Ovary (tissue), 9 donors: ENCODE results near the gene CAPZB. TPM values are rescaled to one million over a fixed set of nuclear protein-coding genes. Genes with fewer than 3 reads are reported as not detected.

Source experiments
- DNase-seq, 5 donors: peaks; one replicate each; pipeline ENCODE4 v3.0.0-alpha.2; 2019 to 2020
- H3K27ac ChIP-seq, 2 donors: fragments of 200-600 bp; one replicate each; pipeline versions ENCODE4 v1.5.1 to v1.8.0; 2019 to 2022
- H3K27me3 ChIP-seq: fragments of 200-600 bp; one replicate; pipeline ENCODE4 v1.8.0; 2022
- H3K36me3 ChIP-seq: fragments of 200-600 bp; sonication (generic); one replicate; pipeline ENCODE4 v1.5.1; 2019
- H3K4me1 ChIP-seq: one replicate; pipeline ENCODE4 v1.8.1; 2013; ENCODE audit warnings: mild to moderate bottlenecking, moderate library complexity; ENCODE audit not compliant: insufficient read depth
- H3K4me3 ChIP-seq: fragments of 200-600 bp; sonication (generic); one replicate; pipeline ENCODE4 v1.5.1; 2017
- H3K9me3 ChIP-seq, 2 donors: fragments of 200-600 bp in 1 of 2; sonication (generic) in 1 of 2; one replicate each; pipeline versions ENCODE4 v1.5.1 to v1.8.1; 2013 to 2019; ENCODE audit warnings: mild to moderate bottlenecking in 1 of 2, moderate library complexity in 1 of 2
- EP300 ChIP-seq: sonication (generic); formaldehyde crosslinking; IDR thresholded peaks from one replicate; pipeline ENCODE4 v1.6.1; 2017; ENCODE audit warnings: antibody characterized with exemption
- POLR2A ChIP-seq: fragments of 450-650 bp; IDR thresholded peaks from one replicate; pipeline ENCODE4 v1.6.1; 2017; ENCODE audit warnings: antibody characterized with exemption, mild to moderate bottlenecking, moderate library complexity
- WGBS, 3 donors: extraction: QIAGEN DNeasy Blood & Tissue Kit in 1 of 3; methylation state at CpG; one replicate each; pipeline versions ENCODE4 v1.1.5 to v1.1.7; 2013 to 2017; 5-methylcytosine and 5-hydroxymethylcytosine counted together
- intact Hi-C, 4 donors: fragments of 100-400 bp; cut with DNase I; formaldehyde crosslinking; loops; one replicate each; pipeline versions ENCODE4 v1.11.0 to v1.15.1; 2022 to 2023
- polyA plus RNA-seq, 2 donors: library from polyadenylated mRNA; stranded (reverse); fragments of 200-250 nt in 1 of 2; fragments of 350-450 nt in 1 of 2; fragmentation: Illumina TruSeq in 1 of 2; extraction: RNeasy Lipid Tissue Mini Kit (QIAGEN cat#74804) in 1 of 2; gene quantifications; one replicate each; pipeline ENCODE4 v1.2.3, GENCODE V29; 2013 to 2014
- total RNA-seq, 7 donors: library from RNA; depleted of rRNA in 2 of 7; stranded (reverse); fragments of >200 nt in 2 of 7; fragmentation: NEBNext Ultra II Directional in 3 of 7; extraction: Animal tissue kit (Norgen Biotek cat#: 25700) in 3 of 7; gene quantifications; one replicate each; pipeline versions ENCODE4 v1.1.0 to v1.2.4, GENCODE V29; 2016 to 2023
- TF ChIP-seq, protein P1 (sequence below), 3 donors: fragments of 450-650 bp in 2 of 3; fragments of 200-600 bp in 1 of 3; IDR thresholded peaks; one replicate each; pipeline versions ENCODE4 v1.5.1 to v1.8.0; 2016 to 2022; ENCODE audit warnings: antibody characterized with exemption in 3 of 3, mild to moderate bottlenecking in 1 of 3
- donor health status: DM: no; HTN: no; CAD: no; lungs with moderate emphysema.
- donor health status: DM: no; HTN: no; CAD: no.
- donor health status: Bipolar disorder and iron deficiency.
- donor health status: DM: yes; HTN: yes; CAD: no.
- donor health status: DM: no; HTN: no; CAD: no.
- donor health status: DM: yes; HTN: yes; CAD: no.

Gene CAPZB
- total and polyA plus RNA-seq, 9 donors, result 85.0 to 391 (median 258) TPM

GRCh38 chr1:19342062-19342750, 143.1 kb downstream of the CAPZB start:
- DNase-seq, result peak in 1 of 5 donors; percentile 48
- Histone ChIP-seq H3K4me1 (peaks cover 12% of the 10 kb centered on the region), H3K36me3 (no peaks in the 10 kb centered on the region), H3K9me3 (no peaks in the 10 kb centered on the region), H3K27ac (peak overlapping the region in 1 of 2 donors; percentile 61), H3K27me3 (no peaks in the 10 kb centered on the region), H3K4me3 (no peak overlapping the region)
- intact Hi-C loops, result loop anchor here in 3 of 4 donors (5.0 kb wide), 2 partner anchors 45 to 310 kb away; no protein-coding TSS in a partner anchor
- TF ChIP-seq, protein P1, sequence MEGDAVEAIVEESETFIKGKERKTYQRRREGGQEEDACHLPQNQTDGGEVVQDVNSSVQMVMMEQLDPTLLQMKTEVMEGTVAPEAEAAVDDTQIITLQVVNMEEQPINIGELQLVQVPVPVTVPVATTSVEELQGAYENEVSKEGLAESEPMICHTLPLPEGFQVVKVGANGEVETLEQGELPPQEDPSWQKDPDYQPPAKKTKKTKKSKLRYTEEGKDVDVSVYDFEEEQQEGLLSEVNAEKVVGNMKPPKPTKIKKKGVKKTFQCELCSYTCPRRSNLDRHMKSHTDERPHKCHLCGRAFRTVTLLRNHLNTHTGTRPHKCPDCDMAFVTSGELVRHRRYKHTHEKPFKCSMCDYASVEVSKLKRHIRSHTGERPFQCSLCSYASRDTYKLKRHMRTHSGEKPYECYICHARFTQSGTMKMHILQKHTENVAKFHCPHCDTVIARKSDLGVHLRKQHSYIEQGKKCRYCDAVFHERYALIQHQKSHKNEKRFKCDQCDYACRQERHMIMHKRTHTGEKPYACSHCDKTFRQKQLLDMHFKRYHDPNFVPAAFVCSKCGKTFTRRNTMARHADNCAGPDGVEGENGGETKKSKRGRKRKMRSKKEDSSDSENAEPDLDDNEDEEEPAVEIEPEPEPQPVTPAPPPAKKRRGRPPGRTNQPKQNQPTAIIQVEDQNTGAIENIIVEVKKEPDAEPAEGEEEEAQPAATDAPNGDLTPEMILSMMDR (IDR thresholded peaks at IDR 0.05), result no peak
- WGBS, 3 donors, result 70 to 71% (median 70%) methylated on average over 24 to 27 of the region's 27 CpGs

DNA sequence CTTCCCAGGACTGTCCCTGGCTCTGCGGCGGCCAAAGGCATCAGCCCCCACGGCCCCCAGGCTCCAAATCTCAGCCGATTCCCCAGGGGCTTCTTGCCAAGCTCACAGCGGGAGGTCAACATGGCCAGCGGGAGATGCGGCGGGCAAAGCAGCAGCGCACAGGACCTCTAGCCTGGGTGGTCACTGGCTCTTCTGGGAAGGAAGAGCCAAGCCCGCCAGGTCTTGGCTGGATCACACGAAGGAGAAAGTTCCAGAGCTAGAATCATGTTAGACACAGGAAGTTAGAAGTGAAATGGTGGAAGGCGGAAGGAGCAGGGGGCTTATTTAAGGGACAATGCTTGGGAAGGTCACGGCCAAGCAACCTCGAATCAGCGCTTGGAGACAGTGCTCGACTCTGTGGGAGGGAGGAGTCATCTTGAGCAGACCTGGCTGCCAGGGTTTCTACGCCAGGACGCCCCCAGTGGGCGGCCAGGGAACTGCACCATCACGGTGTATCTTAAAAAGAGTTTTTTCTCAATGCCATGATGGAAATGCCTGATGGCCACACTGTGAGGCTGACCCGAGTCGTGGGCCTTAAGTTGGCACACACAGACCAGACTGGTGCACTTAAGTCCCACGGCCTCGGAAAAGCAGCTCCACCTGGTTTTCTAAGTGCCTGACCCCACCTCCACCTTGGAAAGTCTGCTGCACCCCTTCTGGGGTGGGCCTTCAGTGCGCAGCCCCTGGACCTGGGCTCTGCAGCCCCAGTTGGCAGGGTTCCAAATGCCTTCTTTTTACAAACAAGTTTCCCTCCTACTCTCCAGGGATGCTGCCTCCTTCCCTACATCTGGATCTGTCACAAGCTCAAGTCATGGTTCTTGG, 143.9 kb downstream of the CAPZB start:
- DNase-seq, result peak; percentile 67 to 88 (median 83)

DNA sequence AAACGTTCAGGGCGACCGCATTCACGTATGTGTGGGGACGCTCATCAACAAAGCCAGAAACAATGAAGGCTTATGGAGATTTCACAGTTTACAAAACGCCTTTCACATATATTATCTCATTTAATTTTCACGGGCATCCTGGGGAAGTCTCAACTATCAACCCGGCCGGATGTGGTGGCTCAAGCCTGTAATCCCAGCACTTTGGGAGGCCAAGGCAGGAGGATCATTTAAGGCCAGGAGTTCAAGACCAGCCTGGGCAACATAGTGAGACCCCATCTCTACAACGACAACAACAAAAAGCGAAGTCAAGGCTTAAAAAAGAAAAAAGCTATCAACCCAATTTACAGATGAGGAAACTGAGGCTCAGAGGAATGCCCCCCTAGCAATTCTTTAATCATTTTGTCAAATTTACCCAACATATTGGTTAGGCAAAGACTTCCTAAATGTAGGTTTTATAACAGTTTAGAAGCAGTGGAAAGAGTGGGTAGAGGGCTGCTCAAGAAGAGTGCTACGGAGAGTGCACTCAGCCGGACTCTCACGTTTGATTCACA, 144.9 kb downstream of the CAPZB start:
- H3K27ac ChIP-seq, result peak overlapping the region in 1 of 2 donors; percentile 61
- H3K4me1 ChIP-seq, result peaks cover 12% of the 10 kb centered on the region
- no peak overlapping the region for H3K4me3 ChIP-seq
- H3K9me3 ChIP-seq, result no peaks in the 10 kb centered on the region
- 92 to 94% (median 92%) methylated on average over 14 of the region's 14 CpGs for WGBS, 3 donors
- H3K27me3 ChIP-seq, result no peaks in the 10 kb centered on the region
- no peaks in the 10 kb centered on the region for H3K36me3 ChIP-seq
- TF ChIP-seq EP300, result no peak
- TF ChIP-seq POLR2A, result no peak
- TF ChIP-seq, protein P1 (IDR thresholded peaks at IDR 0.05), result no peak
- intact Hi-C loops, result loop anchor here in 3 of 4 donors (5.0 kb wide), 2 partner anchors 47 to 312 kb away; no protein-coding TSS in a partner anchor
- DNase-seq, result no peak

More for the DNA sequence above, 143.9 kb downstream of the CAPZB start:
- Histone ChIP-seq H3K4me3 (no peak overlapping the region), H3K36me3 (no peaks in the 10 kb centered on the region), H3K9me3 (no peaks in the 10 kb centered on the region), H3K27ac (peak overlapping the region in 1 of 2 donors; percentile 61), H3K27me3 (no peaks in the 10 kb centered on the region), H3K4me1 (peaks cover 12% of the 10 kb centered on the region)
- TF ChIP-seq POLR2A, result no peak
- TF ChIP-seq, protein P1 (IDR thresholded peaks at IDR 0.05), result peak; percentile 77 to 79 (median 79)
- intact Hi-C loops, result loop anchor here in 3 of 4 donors (5.0 kb wide), 2 partner anchors 46 to 311 kb away; no protein-coding TSS in a partner anchor
- WGBS, 3 donors, result 45 to 49% (median 46%) methylated on average over 25 of the region's 25 CpGs

DNA sequence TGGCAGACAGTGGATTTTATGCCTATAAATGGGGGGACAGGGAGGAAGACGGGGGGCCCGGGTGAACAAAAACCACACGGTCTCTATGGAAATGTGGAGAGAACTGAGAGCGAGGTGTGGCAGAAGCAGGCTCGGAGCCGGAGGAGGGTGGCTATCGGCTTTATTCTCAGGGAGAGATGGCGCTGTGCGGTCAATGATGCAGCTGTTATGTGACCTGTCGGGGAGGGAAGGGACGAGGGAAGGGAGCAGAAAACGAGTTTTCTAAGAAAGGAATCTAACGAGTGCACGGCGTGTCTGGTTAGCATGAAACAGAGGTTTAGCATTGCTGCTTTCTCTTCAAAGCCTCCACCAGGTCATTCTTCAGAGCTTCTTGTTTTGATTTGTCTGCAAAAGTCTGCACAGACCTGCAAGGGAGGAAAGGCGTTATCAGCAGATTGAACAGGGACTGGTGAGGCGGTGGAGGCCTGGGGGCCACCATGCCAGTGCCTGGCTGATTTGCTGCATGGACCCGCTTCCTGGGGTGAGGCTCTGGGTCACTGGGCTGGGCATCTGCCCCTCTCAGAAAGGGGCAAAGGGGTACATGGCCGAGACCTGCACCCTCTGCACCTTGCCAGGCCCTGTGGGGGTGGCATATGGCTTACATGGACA, 146.0 kb downstream of the CAPZB start:
- H3K36me3 ChIP-seq, result no peaks in the 10 kb centered on the region
- intact Hi-C loops, result no loop called here

More for the DNA sequence above, 146.0 kb downstream of the CAPZB start:
- H3K27ac ChIP-seq, result no peak overlapping the region
- no peak overlapping the region for H3K4me3 ChIP-seq
- TF ChIP-seq EP300, result no peak
- no peaks in the 10 kb centered on the region for H3K9me3 ChIP-seq
- WGBS, 3 donors, result 72 to 75% (median 75%) methylated on average over 19 of the region's 19 CpGs
- H3K27me3 ChIP-seq, result no peaks in the 10 kb centered on the region
- DNase-seq, result no peak
- H3K4me1 ChIP-seq, result peaks cover 10% of the 10 kb centered on the region
